ENCODE data around the gene KIF9.

GRCh38 chr3:47318916-47319315 is 36.3 kb upstream of the KIF9 start:
- TF ChIP-seq CTCF (IDR thresholded peaks at IDR 0.05) (no peak), EP300 (IDR thresholded peaks at IDR 0.05) (no peak), POLR2A (IDR thresholded peaks at IDR 0.05) (no peak)

All from suprapubic skin (tissue), 3 donors.